ENCODE measurements around the gene ABCE1.

GRCh38 chr4:145167887-145168286 lies 69.8 kb downstream of the ABCE1 start:
- TF ChIP-seq CTCF (IDR thresholded peaks at IDR 0.05) (no peak), SIN3A (IDR thresholded peaks at IDR 0.05; ENCODE audit: borderline replicate concordance, insufficient read depth, low read depth, low read length) (no peak), TCF7L2 (IDR thresholded peaks at IDR 0.05; ENCODE audit: low read depth, low read length) (no peak), POLR2AphosphoS5 (IDR thresholded peaks at IDR 0.05; ENCODE audit: low read depth, low read length) (no peak), REST (IDR thresholded peaks at IDR 0.05; ENCODE audit: insufficient read depth in 1 of 2, low read depth in 2 of 2, low read length in 1 of 2) (no peak)

Data from Panc1 (cell line).